ENCODE results near the gene FRMD3. TPM values are rescaled to one million over a fixed set of nuclear protein-coding genes. Genes with fewer than 3 reads are reported as not detected.

The FRMD3 gene
- total RNA-seq, 1 donor from 2014 or later, result 0.59 TPM

DNA sequence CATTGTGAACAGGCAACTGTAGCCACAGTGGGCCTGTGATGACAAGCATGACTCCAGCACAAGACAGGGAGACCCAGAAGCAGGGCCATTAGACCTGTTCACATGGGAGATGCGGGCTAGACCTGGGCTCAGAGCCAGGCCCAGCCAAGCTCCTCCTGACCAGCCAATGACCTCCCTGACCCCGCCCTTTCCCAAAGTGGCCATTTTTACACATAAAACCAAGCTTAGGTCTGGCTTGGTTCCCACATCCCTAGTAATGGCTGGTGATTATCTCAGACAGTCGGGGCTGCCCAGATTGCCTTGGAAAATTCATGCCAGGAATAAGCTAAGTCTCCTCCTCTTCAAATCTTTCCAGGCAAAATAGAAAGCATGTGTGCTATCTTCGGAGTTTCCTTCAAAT lies 94.1 kb downstream of the FRMD3 start:
- DNase-seq (ENCODE audit: low spot score), result no peak
- Mint-ChIP-seq H3K4me1 (ENCODE audit: unreplicated experiment) (no peaks in the 10 kb centered on the region), H3K36me3 (ENCODE audit: low read depth, unreplicated experiment) (no peaks in the 10 kb centered on the region), H3K9me3 (ENCODE audit: unreplicated experiment) (no peaks in the 10 kb centered on the region), H3K4me3 (ENCODE audit: unreplicated experiment) (no peak overlapping the region), H3K27ac (ENCODE audit: unreplicated experiment) (no peak overlapping the region), H3K27me3 (ENCODE audit: unreplicated experiment) (peaks cover 3% of the 10 kb centered on the region)
- TF ChIP-seq, protein P1, sequence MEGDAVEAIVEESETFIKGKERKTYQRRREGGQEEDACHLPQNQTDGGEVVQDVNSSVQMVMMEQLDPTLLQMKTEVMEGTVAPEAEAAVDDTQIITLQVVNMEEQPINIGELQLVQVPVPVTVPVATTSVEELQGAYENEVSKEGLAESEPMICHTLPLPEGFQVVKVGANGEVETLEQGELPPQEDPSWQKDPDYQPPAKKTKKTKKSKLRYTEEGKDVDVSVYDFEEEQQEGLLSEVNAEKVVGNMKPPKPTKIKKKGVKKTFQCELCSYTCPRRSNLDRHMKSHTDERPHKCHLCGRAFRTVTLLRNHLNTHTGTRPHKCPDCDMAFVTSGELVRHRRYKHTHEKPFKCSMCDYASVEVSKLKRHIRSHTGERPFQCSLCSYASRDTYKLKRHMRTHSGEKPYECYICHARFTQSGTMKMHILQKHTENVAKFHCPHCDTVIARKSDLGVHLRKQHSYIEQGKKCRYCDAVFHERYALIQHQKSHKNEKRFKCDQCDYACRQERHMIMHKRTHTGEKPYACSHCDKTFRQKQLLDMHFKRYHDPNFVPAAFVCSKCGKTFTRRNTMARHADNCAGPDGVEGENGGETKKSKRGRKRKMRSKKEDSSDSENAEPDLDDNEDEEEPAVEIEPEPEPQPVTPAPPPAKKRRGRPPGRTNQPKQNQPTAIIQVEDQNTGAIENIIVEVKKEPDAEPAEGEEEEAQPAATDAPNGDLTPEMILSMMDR (IDR thresholded peaks at IDR 0.05; ENCODE audit: unreplicated experiment), result no peak

DNA sequence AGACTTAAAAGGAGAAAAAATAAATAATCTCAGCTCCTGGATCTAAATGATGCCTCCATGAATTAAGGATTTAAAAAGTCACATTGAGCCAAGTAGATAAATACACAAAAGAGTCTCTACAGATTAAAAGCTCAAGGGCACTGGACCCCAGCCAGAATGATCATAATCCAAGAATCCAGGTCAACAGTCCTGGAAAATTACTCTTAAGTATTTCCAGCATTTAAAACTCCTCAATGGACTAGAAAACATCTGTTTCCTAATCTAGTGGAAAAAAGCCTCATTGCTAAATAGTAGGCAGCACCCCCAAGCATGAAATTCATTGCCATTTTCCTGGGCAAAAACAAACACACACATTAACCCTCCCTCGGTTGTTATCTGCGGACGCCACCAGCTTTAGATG lies 96.8 kb downstream of the FRMD3 start:
- no peak for DNase-seq (ENCODE audit: low spot score)
- no peak overlapping the region for H3K4me3 Mint-ChIP-seq (ENCODE audit: unreplicated experiment)

DNA sequence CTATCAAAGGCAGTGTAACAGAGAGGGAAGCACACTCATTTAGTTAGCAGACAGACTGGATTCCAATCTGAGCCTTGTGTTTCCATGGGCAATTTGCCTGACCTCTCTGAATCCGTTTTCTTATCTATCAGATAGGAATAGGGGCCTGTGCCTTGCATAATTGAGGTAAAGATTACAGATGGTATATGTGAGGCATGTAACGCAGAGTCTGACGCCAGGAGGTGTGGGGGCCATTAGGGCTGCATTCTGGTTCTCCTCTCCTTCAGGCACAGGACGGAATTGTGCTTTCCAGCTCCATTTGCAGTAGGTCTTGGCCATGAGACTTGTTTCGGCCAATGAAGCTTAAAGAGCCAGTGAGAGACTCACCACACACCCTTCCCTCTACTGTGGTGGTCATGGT lies 97.6 kb downstream of the FRMD3 start:
- Mint-ChIP-seq H3K27me3 (ENCODE audit: unreplicated experiment) (peaks cover 2% of the 10 kb centered on the region), H3K4me3 (ENCODE audit: unreplicated experiment) (no peak overlapping the region), H3K36me3 (ENCODE audit: low read depth, unreplicated experiment) (no peaks in the 10 kb centered on the region), H3K27ac (ENCODE audit: unreplicated experiment) (no peak overlapping the region), H3K9me3 (ENCODE audit: unreplicated experiment) (no peaks in the 10 kb centered on the region), H3K4me1 (ENCODE audit: unreplicated experiment) (no peaks in the 10 kb centered on the region)
- TF ChIP-seq, protein P1 (IDR thresholded peaks at IDR 0.05; ENCODE audit: unreplicated experiment), result no peak
- DNase-seq (ENCODE audit: low spot score), result no peak

More for the DNA sequence above, 96.8 kb downstream of the FRMD3 start:
- no peak overlapping the region for H3K27ac Mint-ChIP-seq (ENCODE audit: unreplicated experiment)
- TF ChIP-seq, protein P1 (IDR thresholded peaks at IDR 0.05; ENCODE audit: unreplicated experiment), result no peak
- H3K4me1 Mint-ChIP-seq (ENCODE audit: unreplicated experiment), result no peaks in the 10 kb centered on the region
- H3K27me3 Mint-ChIP-seq (ENCODE audit: unreplicated experiment), result peaks cover 2% of the 10 kb centered on the region
- no peaks in the 10 kb centered on the region for H3K36me3 Mint-ChIP-seq (ENCODE audit: low read depth, unreplicated experiment)
- H3K9me3 Mint-ChIP-seq (ENCODE audit: unreplicated experiment), result no peaks in the 10 kb centered on the region

DNA sequence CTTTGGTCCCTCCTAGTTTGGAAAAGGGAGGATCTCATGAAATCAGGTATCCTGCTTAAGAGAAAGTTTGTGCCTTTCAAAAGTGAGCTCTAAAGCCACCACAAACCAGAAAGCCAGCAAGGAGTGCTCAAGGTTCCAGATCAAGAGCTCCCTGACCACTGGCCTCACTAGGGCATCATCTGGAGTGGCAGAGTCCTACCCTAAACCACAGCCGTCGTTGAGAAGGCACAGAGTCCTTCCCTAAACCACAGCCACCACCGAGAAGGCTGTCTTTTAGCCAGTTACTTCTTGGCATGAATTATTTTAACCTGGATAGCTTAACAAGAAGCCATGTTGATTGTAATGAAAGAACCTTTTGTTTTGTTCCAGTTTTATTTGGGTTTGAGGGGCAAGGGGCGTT lies 102.9 kb downstream of the FRMD3 start:
- H3K9me3 Mint-ChIP-seq (ENCODE audit: unreplicated experiment), result no peaks in the 10 kb centered on the region
- no peaks in the 10 kb centered on the region for H3K4me1 Mint-ChIP-seq (ENCODE audit: unreplicated experiment)
- TF ChIP-seq, protein P1 (IDR thresholded peaks at IDR 0.05; ENCODE audit: unreplicated experiment), result no peak
- no peak overlapping the region for H3K4me3 Mint-ChIP-seq (ENCODE audit: unreplicated experiment)
- H3K27me3 Mint-ChIP-seq (ENCODE audit: unreplicated experiment), result peaks cover 1% of the 10 kb centered on the region
- no peak overlapping the region for H3K27ac Mint-ChIP-seq (ENCODE audit: unreplicated experiment)
- DNase-seq (ENCODE audit: low spot score), result no peak
- H3K36me3 Mint-ChIP-seq (ENCODE audit: low read depth, unreplicated experiment), result no peaks in the 10 kb centered on the region

DNA sequence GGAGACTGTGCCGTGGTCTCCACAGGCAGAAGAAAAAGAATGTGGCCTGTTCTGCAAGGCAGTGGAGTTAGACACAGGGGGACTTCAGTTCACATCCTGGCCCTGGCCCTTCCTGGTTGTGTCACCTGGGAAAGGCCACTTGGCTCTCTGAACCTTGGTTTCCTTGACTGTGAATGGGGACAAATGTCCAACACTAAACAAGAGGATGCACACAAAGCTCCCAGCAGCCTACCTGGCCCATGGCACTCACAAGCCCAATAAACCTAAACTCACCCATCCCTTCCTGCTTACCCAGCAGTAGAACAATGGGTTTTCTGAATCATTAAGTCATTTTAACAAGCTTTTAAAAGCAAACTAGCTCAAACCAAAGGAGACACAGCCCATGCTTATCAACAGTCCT lies 103.9 kb downstream of the FRMD3 start:
- no peak overlapping the region for H3K27ac Mint-ChIP-seq (ENCODE audit: unreplicated experiment)
- H3K4me3 Mint-ChIP-seq (ENCODE audit: unreplicated experiment), result no peak overlapping the region
- peaks cover 1% of the 10 kb centered on the region for H3K27me3 Mint-ChIP-seq (ENCODE audit: unreplicated experiment)
- TF ChIP-seq, protein P1 (IDR thresholded peaks at IDR 0.05; ENCODE audit: unreplicated experiment), result no peak
- no peak for DNase-seq (ENCODE audit: low spot score)
- H3K4me1 Mint-ChIP-seq (ENCODE audit: unreplicated experiment), result no peaks in the 10 kb centered on the region
- no peaks in the 10 kb centered on the region for H3K36me3 Mint-ChIP-seq (ENCODE audit: low read depth, unreplicated experiment)
- no peaks in the 10 kb centered on the region for H3K9me3 Mint-ChIP-seq (ENCODE audit: unreplicated experiment)
